Stromal cell of bone marrow (primary cell): ENCODE data around the gene CFAP68.
"Not testable (repeated sequence)": the region's sequence is repeated elsewhere in the genome, so short reads cannot be mapped to it uniquely, and the experiment has no call there.

Source experiments
- DNase-seq: peaks from one replicate; pipeline ENCODE4 v3.0.0-alpha.2; 2012; ENCODE audit warnings: low read depth

The CFAP68 gene

DNA sequence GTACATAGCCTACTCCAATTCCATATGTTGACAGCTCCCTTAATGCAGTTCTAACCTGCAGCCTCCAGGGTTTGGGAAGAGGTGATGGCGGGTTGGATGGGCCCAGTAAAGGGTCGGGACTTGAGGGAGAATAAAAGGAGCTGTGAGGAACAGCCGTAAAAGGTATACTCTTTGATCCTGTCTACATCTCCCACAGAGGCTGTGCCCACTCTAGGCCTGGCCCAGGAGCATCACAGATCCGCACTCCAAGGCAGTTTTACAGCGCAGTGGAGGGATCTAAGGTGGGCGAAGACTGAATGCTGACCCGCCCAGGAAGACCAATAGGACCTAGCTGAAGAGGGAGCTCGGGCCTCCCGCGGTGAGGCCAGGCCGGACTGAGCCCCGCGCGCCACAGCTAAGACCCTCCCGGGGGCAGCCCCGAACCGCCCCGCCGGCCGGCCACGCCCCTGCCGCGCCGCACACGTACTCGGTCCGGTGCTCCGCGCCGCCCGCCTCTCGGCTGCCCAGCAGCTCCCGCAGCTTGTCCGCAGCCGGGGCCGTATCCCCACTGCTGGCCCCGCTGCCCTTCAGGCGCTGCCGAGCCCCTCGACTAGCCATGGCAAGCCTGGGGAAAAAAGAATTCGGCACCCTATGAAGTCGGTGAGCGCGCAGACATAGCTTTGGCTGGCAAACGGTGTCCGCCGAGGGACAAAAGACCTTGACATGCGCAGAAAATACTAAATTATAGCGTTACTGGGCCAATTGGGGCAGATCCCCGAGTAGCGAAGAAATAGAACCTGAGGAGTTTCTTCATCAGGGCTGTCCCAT is 8.3 kb upstream of the CFAP68 start, which contains the start of gene ALG9:
Gene ALG9 (minus strand): TSS at position 696 of the 807 bp plus-strand sequence. CDS start 99 bp downstream, at position 597.
- DNase-seq, result peak; percentile 72

GRCh38 chr11:111871693-111872161 is 7.6 kb upstream of the CFAP68 start:
- no peak for DNase-seq

GRCh38 chr11:111878385-111878848 is 924 bp upstream of the CFAP68 start:
- DNase-seq, result no peak

GRCh38 chr11:111879637-111879960 is 258 bp downstream of the CFAP68 start:
- DNase-seq, result no peak

DNA sequence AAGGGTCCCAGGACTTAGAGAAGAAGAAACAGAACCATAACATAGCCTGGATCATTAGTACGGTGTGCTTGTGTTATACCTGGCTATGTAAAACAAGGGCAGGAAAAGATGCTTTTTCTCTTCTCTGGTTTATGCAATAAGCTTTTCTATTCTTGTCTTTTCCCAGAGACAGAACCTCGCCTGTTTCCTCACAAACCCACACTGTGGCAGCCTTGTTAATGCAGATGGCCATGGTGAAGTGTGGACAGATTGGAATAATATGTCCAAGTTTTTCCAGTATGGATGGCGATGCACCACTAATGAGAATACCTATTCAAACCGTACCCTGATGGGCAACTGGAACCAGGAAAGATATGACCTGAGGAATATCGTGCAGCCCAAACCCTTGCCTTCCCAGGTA is 2.9 kb downstream of the CFAP68 start:
- DNase-seq, result no peak

DNA sequence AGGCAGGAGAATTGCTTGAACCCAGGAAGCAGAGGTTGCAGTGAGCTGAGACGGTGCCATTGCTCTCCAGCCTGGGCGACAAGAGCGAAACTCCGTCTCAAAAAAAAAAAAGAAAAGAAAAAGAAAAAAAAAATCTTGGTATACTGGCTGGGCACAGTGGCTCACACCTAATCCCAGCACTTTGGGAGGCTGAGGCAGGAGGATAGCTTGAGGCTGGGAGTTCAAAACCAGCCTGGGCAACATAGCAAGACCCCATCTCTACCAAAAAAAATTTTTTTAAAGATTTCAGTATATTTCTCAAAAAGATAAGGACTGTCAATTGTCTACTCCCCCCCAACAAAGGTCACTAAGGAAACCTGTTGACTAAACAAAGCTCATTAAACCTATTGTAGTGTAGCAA is 5.7 kb downstream of the CFAP68 start:
- not testable (repeated sequence) for DNase-seq

GRCh38 chr11:111886032-111886431 is 6.7 kb downstream of the CFAP68 start:
- no peak for DNase-seq

GRCh38 chr11:111886844-111887243 is 7.5 kb downstream of the CFAP68 start:
- no peak for DNase-seq

DNA sequence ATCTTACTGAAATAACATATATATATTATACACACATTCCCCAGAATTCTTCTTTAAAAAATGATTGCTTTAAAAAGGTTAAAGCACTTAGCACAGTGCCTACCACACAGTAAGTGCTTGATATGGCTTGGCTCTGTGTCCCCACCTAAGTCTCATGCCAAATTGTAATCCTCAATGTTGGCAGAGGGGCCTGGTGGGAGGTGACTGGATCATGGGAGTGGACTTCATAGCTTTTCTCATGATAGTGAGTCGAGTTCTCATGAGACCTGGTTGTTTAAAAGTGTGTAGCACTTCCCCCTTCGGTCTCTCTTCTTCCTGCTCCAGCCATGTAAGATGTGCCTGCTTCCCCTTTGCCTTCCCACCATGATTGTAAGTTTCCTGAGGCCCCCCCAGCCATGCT is 26.1 kb downstream of the CFAP68 start:
- DNase-seq, result peak; percentile 51

- no peak for DNase-seq
Measured at GRCh38 chr11:111906680-111907079, 27.3 kb downstream of the CFAP68 start.

DNA sequence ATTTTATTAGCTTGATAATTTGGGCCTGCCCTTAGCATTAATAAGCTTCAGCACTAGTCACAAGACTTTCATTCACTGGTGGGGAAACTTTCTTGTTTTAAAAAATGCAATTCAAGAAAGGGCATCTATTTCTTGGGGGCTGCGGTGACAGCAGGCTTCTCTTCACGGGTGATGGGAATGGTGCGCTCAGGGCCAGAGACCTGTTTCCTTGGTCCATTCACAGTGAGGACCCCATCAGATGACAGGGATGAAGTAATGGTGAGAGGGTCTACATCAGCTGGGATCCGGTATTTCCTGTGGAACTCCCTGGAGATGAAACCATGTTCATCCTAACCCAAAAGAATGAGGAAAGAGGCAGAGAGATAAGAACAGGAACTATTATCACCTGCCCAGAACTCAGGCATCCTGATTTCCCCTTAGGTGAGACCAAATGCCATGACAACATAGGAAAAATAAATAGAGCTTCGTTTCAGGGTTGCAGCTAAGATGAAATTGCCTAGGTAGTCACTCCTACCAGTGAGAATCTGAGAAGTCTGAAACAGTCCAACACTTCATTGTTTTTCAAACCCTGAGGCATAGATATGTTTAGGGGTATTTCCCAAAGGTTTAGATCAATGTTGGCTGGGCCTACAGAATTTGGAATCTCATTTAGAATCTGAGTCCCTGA is 29.4 kb downstream of the CFAP68 start:
- no peak for DNase-seq

- no peak for DNase-seq
Measured at GRCh38 chr11:111909378-111909777, 30.0 kb downstream of the CFAP68 start.

GRCh38 chr11:111910676-111911562 is 31.6 kb downstream of the CFAP68 start:
- DNase-seq, result no peak

- peak; percentile 97 for DNase-seq
Measured at GRCh38 chr11:111911563-111912401, 32.4 kb downstream of the CFAP68 start, which contains the start of gene CRYAB. TSS of gene CRYAB (minus strand) at chr11:111911770. CDS start at chr11:111911724, 46 bp downstream.

GRCh38 chr11:111912535-111912934 is 33.2 kb downstream of the CFAP68 start, which contains the start of gene HSPB2:
TSS of gene HSPB2 (plus strand) at chr11:111912734. CDS start at chr11:111912830, 96 bp downstream.
- no peak for DNase-seq

- no peak for DNase-seq
Measured at GRCh38 chr11:111913031-111913861, 33.9 kb downstream of the CFAP68 start.

DNA sequence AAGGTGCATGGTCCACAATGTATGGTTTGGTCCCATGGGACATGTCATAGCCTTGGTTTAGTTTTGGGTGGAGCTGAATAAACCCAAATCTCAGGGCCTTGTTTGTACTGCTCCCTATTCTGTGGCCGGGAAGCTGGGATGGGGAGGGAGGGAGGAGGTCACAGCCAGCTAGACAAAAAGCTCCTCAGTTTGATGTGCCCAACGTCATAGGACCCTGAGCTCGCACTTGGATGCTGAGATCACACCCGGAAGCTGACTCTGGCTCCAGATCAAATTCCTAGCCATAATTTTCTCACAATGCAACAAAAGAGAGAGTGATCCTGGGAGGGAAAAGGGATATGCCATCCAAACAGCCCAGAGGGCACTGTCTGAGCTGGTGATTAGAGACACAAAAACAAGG is 34.7 kb downstream of the CFAP68 start:
- DNase-seq, result peak; percentile 87

DNA sequence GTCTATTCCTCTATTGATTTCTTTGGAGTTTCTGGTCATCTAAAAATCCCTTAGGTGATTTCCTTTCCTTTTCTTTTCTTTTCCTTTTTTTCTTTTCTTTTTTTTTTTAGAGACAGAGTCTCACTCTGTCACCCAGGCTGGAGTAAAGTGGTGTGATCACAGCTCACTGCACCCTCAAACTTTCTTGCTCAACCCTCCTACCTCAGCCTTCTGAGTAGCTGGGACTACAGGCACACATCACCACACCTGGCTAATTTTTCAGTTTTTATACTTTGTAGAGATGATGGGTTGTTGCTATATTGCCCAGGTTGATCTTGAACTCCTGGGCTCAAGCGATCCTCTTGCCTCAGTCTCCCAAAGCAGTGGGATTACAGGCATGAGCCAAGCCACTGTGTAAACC is 37.4 kb downstream of the CFAP68 start:
- DNase-seq, result no peak

GRCh38 chr11:111917312-111917711 is 38.0 kb downstream of the CFAP68 start:
- no peak for DNase-seq

GRCh38 chr11:111917788-111918187 is 38.4 kb downstream of the CFAP68 start:
- DNase-seq, result no peak
